Upper lobe of right lung (tissue), 1 donor: ENCODE data around the gene CITED4. TPM values are rescaled to one million over a fixed set of nuclear protein-coding genes. Genes with fewer than 3 reads are reported as not detected.
A peak's percentile ranks its signal among the peaks of the same experiment; 100 is the strongest.

Experiments
- ATAC-seq: fragments of 200-7000 bp; cut with Tn5 transposase; one replicate; pipeline ENCODE4 v1.9.1; 2020; ENCODE audit warnings: mild to moderate bottlenecking, moderate library complexity
- DNase-seq: peaks from one replicate; pipeline ENCODE4 v3.0.0-alpha.2; 2020
- H3K27ac ChIP-seq: fragments of 200-600 bp; one replicate; pipeline ENCODE4 v1.8.0; 2022
- H3K27me3 ChIP-seq: fragments of 200-600 bp; one replicate; pipeline ENCODE4 v1.8.0; 2022; ENCODE audit warnings: mild to moderate bottlenecking
- H3K36me3 ChIP-seq: fragments of 200-600 bp; one replicate; pipeline ENCODE4 v1.8.0; 2022
- H3K4me1 ChIP-seq: fragments of 200-600 bp; one replicate; pipeline ENCODE4 v1.8.0; 2022
- H3K4me3 ChIP-seq: fragments of 200-600 bp; one replicate; pipeline ENCODE4 v1.8.0; 2022; ENCODE audit warnings: mild to moderate bottlenecking
- H3K9me3 ChIP-seq: fragments of 200-600 bp; one replicate; pipeline ENCODE4 v1.8.0; 2022
- CTCF ChIP-seq: fragments of 200-600 bp; IDR thresholded peaks from one replicate; pipeline ENCODE4 v1.8.0; 2022; ENCODE audit warnings: antibody characterized with exemption
- intact Hi-C: fragments of 100-400 bp; cut with DNase I; formaldehyde crosslinking; loops from one replicate; pipeline ENCODE4 v1.11.0; 2022
- total RNA-seq: library from RNA; stranded (reverse); fragmentation: NEBNext Ultra II Directional; extraction: Animal tissue kit (Norgen Biotek cat#: 25700); gene quantifications from one replicate; pipeline ENCODE4 v1.2.1, GENCODE V29; 2021
- donor health status: DM: no; HTN: yes; CAD: no; lungs with severe emphysema.

The CITED4 gene
- total RNA-seq, 1 donor from 2014 or later = 23.2 TPM

GRCh38 chr1:40884055-40884795, 22.1 kb upstream of the CITED4 start:
- Histone ChIP-seq H3K9me3 (no peaks in the 10 kb centered on the region), H3K27ac (no peak overlapping the region), H3K4me1 (no peaks in the 10 kb centered on the region), H3K36me3 (no peaks in the 10 kb centered on the region), H3K27me3 (peaks cover 28% of the 10 kb centered on the region), H3K4me3 (no peak overlapping the region)
- no peak for TF ChIP-seq CTCF
- ATAC-seq (peak; percentile 22), DNase-seq (no peak)
- intact Hi-C loops = no loop called here

- ATAC-seq (peak; percentile 42), DNase-seq (no peak)
- TF ChIP-seq CTCF = no peak
- H3K27me3 ChIP-seq = peaks cover 28% of the 10 kb centered on the region
- intact Hi-C loops = no loop called here
- no peaks in the 10 kb centered on the region for H3K9me3 ChIP-seq
- no peaks in the 10 kb centered on the region for H3K36me3 ChIP-seq
- no peak overlapping the region for H3K4me3 ChIP-seq
- H3K4me1 ChIP-seq = peaks cover 8% of the 10 kb centered on the region
- no peak overlapping the region for H3K27ac ChIP-seq
Measured at GRCh38 chr1:40880813-40881549, 18.8 kb upstream of the CITED4 start.

DNA sequence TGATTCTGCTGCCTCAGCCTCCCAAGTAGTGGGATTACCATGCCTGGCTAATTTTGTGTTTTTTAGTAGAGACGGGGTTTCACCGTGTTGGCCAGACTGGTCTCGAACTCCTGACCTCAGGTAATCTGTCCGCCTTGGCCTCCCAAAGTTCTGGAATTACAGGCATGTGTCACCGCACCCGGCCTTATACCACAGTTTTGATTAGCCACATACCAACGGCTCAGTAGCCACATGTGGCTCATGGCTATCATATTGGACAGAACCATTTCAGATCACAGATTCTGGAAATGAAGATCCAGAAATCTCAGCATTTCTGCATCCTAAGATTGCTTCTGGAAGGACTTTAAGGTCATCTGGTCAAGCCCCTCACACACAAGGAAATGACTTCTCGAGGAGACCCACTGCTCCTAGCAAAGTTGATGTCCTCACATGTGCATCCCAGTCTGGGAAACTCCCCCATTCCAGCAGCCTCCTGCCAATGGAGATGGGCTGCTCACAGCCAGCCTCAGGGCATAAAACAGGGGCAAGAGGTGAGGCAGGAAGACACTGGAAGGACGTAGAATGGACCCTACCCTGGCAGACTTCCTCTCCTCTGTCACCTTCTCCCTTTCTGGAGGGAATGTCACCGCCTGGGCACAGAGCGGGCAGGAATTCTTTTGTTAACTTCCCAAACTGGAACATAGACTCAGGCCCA, 17.5 kb upstream of the CITED4 start:
- DNase-seq (no peak), ATAC-seq (no peak)
- intact Hi-C loops = no loop called here
- no peak overlapping the region for H3K4me3 ChIP-seq
- no peaks in the 10 kb centered on the region for H3K36me3 ChIP-seq
- peaks cover 8% of the 10 kb centered on the region for H3K4me1 ChIP-seq
- no peaks in the 10 kb centered on the region for H3K9me3 ChIP-seq
- peaks cover 22% of the 10 kb centered on the region for H3K27me3 ChIP-seq
- no peak overlapping the region for H3K27ac ChIP-seq
- TF ChIP-seq CTCF = no peak

GRCh38 chr1:40878906-40879305, 16.7 kb upstream of the CITED4 start:
- ATAC-seq (no peak), DNase-seq (no peak)
- Histone ChIP-seq H3K4me1 (peaks cover 8% of the 10 kb centered on the region), H3K27me3 (peaks cover 15% of the 10 kb centered on the region), H3K36me3 (no peaks in the 10 kb centered on the region), H3K9me3 (no peaks in the 10 kb centered on the region), H3K27ac (no peak overlapping the region), H3K4me3 (no peak overlapping the region)
- TF ChIP-seq CTCF = no peak
- intact Hi-C loops = no loop called here

GRCh38 chr1:40877698-40878097, 15.5 kb upstream of the CITED4 start:
- no peaks in the 10 kb centered on the region for H3K36me3 ChIP-seq
- no peaks in the 10 kb centered on the region for H3K9me3 ChIP-seq
- no peak for TF ChIP-seq CTCF
- DNase-seq = no peak
- intact Hi-C loops = no loop called here
- peaks cover 3% of the 10 kb centered on the region for H3K27me3 ChIP-seq
- H3K27ac ChIP-seq = peak overlapping the region; percentile 61
- H3K4me1 ChIP-seq = peaks cover 8% of the 10 kb centered on the region
- ATAC-seq = peak; percentile 64
- H3K4me3 ChIP-seq = no peak overlapping the region
